Peyer's patch (tissue), 4 donors: ENCODE results near the gene SIGLECL1. TPM values are rescaled to one million over a fixed set of nuclear protein-coding genes. Genes with fewer than 3 reads are reported as not detected.

Experiments used
- DNase-seq, 3 donors: peaks; one replicate each; pipeline ENCODE4 v3.0.0-alpha.2; 2017 to 2019
- H3K27ac ChIP-seq, 4 donors: fragments of 200-600 bp; sonication (generic); one replicate each; pipeline ENCODE4 v1.5.1; 2016 to 2019
- H3K27me3 ChIP-seq, 2 donors: fragments of 200-600 bp; sonication (generic); one replicate each; pipeline ENCODE4 v1.5.1; 2019
- H3K36me3 ChIP-seq, 3 donors: fragments of 200-600 bp; sonication (generic); one replicate each; pipeline ENCODE4 v1.5.1; 2016 to 2019
- H3K4me1 ChIP-seq, 4 donors: fragments of 200-600 bp; sonication (generic); one replicate each; pipeline ENCODE4 v1.5.1; 2016 to 2019
- H3K4me3 ChIP-seq, 4 donors: fragments of 200-600 bp; sonication (generic); 1 replicate in 3 of 4; 2 replicates in 1 of 4; pipeline ENCODE4 v1.5.1; 2016 to 2019; ENCODE audit warnings: mild to moderate bottlenecking in 1 of 4
- H3K9me3 ChIP-seq, 4 donors: fragments of 200-600 bp; sonication (generic); one replicate each; pipeline ENCODE4 v1.5.1; 2016 to 2019; ENCODE audit warnings: mild to moderate bottlenecking in 1 of 4
- CTCF ChIP-seq, 6 experiments: fragments of 450-650 bp in 4 of 6; fragments of 200-600 bp in 2 of 6; sonication (generic) in 1 of 6; IDR thresholded peaks; one replicate each; pipeline ENCODE4 v1.5.1; 2017 to 2019; ENCODE audit warnings: antibody characterized with exemption in 6 of 6, mild to moderate bottlenecking in 3 of 6, moderate library complexity in 1 of 6
- POLR2A ChIP-seq, 2 donors: fragments of 450-650 bp; IDR thresholded peaks; one replicate each; pipeline ENCODE4 v1.5.1; 2017; ENCODE audit warnings: antibody characterized with exemption in 2 of 2, mild to moderate bottlenecking in 2 of 2, moderate library complexity in 2 of 2
- total RNA-seq, 4 donors: library from RNA; depleted of rRNA; stranded (reverse); fragments of >200 nt; gene quantifications; one replicate each; pipeline ENCODE4 v1.1.0, GENCODE V29; 2016

The SIGLECL1 gene
- not detected for total RNA-seq

DNA sequence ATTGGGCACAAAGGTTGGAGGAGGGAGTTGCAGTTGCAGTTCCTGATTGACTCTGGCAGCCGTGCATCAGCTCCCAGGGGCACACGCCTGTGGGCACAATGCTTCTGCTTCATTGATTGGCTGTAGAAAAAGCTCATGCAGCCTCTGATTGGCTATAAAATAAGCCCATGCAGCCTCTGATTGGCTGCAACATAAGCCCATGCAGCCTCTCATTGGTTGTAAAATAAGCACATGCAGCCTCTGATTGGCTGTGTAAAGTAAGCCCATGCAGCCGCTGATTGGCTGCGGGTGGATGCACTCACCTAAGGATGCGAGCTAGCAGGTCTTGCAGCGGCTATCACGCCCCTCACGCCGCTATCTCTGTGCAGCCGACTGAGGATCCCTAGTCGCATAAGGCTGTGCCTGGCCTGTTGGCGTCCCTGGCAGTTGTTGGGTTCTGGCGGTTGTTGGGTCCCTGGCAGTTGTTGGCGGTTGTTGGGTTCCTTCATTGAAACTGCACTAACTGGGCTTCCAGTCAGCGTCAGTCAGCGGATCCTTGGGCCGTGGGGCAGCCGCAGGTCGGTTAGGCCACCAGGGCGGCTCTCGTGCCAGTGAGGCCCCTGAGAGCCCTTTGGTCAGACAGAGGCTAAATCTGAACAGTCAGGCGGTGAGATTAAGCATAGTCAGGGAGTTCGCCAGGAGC, at the start of gene SIGLECL1:
Gene SIGLECL1 (plus strand): TSS at position 295 of the 682 bp plus-strand sequence. CDS start 12,993 bp downstream, outside the sequence.
- no peaks in the 10 kb centered on the region for H3K36me3 ChIP-seq
- no peak for TF ChIP-seq CTCF (IDR thresholded peaks at IDR 0.05)
- TF ChIP-seq POLR2A (IDR thresholded peaks at IDR 0.05), result no peak
- H3K27ac ChIP-seq, result no peak within 1 kb of the TSS
- no peak within 1 kb of the TSS for H3K4me3 ChIP-seq
- no peaks in the 10 kb centered on the region for H3K4me1 ChIP-seq
- DNase-seq, result no peak
- H3K27me3 ChIP-seq, result no peaks in the 10 kb centered on the region
- no peaks in the 10 kb centered on the region for H3K9me3 ChIP-seq

DNA sequence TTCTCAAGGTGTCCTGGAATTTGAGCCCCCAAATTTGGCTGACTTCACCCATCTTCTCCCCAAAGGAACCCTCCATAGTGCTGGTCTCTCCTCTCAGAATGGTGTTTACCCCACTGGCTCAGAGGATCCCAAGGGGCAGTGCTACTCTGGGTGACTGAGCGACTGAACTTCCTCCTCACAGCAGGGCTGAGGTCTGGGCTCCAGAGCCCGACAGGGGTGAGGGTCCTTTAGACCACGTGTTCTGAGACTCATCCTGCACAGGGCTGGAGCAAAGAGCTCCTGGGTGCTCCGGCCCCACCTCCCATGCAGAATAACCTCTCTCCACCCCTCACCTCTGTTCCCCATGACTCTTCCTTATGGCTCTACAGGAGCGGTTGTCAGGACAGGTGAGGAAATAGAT, 49.2 kb upstream of the SIGLECL1 start:
- DNase-seq, result no peak
- TF ChIP-seq POLR2A (IDR thresholded peaks at IDR 0.05), result no peak
- TF ChIP-seq CTCF (IDR thresholded peaks at IDR 0.05), result no peak
- no peaks in the 10 kb centered on the region for H3K9me3 ChIP-seq
- no peaks in the 10 kb centered on the region for H3K36me3 ChIP-seq
- H3K27me3 ChIP-seq, result no peaks in the 10 kb centered on the region
- H3K27ac ChIP-seq, result no peak overlapping the region
- no peak overlapping the region for H3K4me3 ChIP-seq
- H3K4me1 ChIP-seq, result no peaks in the 10 kb centered on the region

GRCh38 chr19:51203916-51204315, 47.0 kb upstream of the SIGLECL1 start:
- H3K4me3 ChIP-seq, result no peak overlapping the region
- H3K36me3 ChIP-seq, result no peaks in the 10 kb centered on the region
- DNase-seq, result no peak
- H3K9me3 ChIP-seq, result no peaks in the 10 kb centered on the region
- H3K4me1 ChIP-seq, result no peaks in the 10 kb centered on the region
- no peaks in the 10 kb centered on the region for H3K27me3 ChIP-seq
- TF ChIP-seq POLR2A (IDR thresholded peaks at IDR 0.05), result no peak
- TF ChIP-seq CTCF (IDR thresholded peaks at IDR 0.05), result no peak
- H3K27ac ChIP-seq, result no peak overlapping the region

- Histone ChIP-seq H3K4me3 (no peak overlapping the region), H3K4me1 (no peaks in the 10 kb centered on the region), H3K27me3 (no peaks in the 10 kb centered on the region)
These were observed 46.6 kb upstream of the SIGLECL1 start for GRCh38 chr19:51204321-51204720.

GRCh38 chr19:51207747-51208146, 43.1 kb upstream of the SIGLECL1 start:
- H3K9me3 ChIP-seq, result no peaks in the 10 kb centered on the region
- no peak overlapping the region for H3K4me3 ChIP-seq
- no peaks in the 10 kb centered on the region for H3K36me3 ChIP-seq
- no peaks in the 10 kb centered on the region for H3K4me1 ChIP-seq
- TF ChIP-seq POLR2A (IDR thresholded peaks at IDR 0.05) (no peak), CTCF (IDR thresholded peaks at IDR 0.05) (no peak)
- DNase-seq, result no peak
- no peak overlapping the region for H3K27ac ChIP-seq
- H3K27me3 ChIP-seq, result no peaks in the 10 kb centered on the region

More at GRCh38 chr19:51204321-51204720, 46.6 kb upstream of the SIGLECL1 start:
- no peak overlapping the region for H3K27ac ChIP-seq
- DNase-seq, result no peak
- H3K36me3 ChIP-seq, result no peaks in the 10 kb centered on the region
- no peaks in the 10 kb centered on the region for H3K9me3 ChIP-seq
- TF ChIP-seq POLR2A (IDR thresholded peaks at IDR 0.05) (no peak), CTCF (IDR thresholded peaks at IDR 0.05) (no peak)
